A549 (cell line): ENCODE data around the gene MCOLN1. TPM values are rescaled to one million over a fixed set of nuclear protein-coding genes. Genes with fewer than 3 reads are reported as not detected.
A peak's percentile ranks its signal among the peaks of the same experiment; 100 is the strongest.

ENCODE experiments used
- ATAC-seq, 2 experiments: fragments of 200-7000 bp in 1 of 2; fragments of >200 bp in 1 of 2; cut with Nextera tagmentation in 1 of 2; cut with Tn5 transposase in 1 of 2; 3 replicates each; pipeline versions ENCODE4 v1.8.0 to v1.9.1; 2018 to 2020; ENCODE audit warnings: mild to moderate bottlenecking in 1 of 2, moderate library complexity in 1 of 2
- CTCF ChIA-PET: fragments of 300-600 bp; sonication (Branson Sonifier 250); formaldehyde crosslinking; extraction: SDS; loops from one replicate; lab custom pipeline; 2021; ENCODE audit warnings: antibody characterized with exemption, inconsistent platforms; lab: Yijun Ruan, JAX
- POLR2A ChIA-PET: fragments of 350-600 bp; formaldehyde crosslinking; extraction: SDS; loops from one replicate; lab custom pipeline; 2021; ENCODE audit warnings: antibody characterized with exemption, inconsistent platforms; lab: Yijun Ruan, JAX
- DNase-seq, 2 experiments: peaks; one replicate each; pipeline versions ENCODE4 v3.0.0 to v3.0.0-alpha.2; 2011 to 2016; ENCODE audit warnings: low read depth in 1 of 2, low spot score in 1 of 2
- FAIRE-seq: peaks from 2 replicates; lab custom pipeline; 2011; peaks lifted over from hg19 to GRCh38; lab: Jason Lieb, UNC
- H3K27ac ChIP-seq, 2 experiments: fragments of >200 bp; sonication (Bioruptor Twin); formaldehyde crosslinking; 3 replicates each; pipeline ENCODE4 v1.5.1; 2016 to 2017
- H3K4me1 ChIP-seq: fragments of >200 bp; sonication (Bioruptor Twin); formaldehyde crosslinking; 3 replicates; pipeline ENCODE4 v1.6.1; 2016
- H3K4me2 ChIP-seq: fragments of >200 bp; sonication (Bioruptor Twin); formaldehyde crosslinking; 3 replicates; pipeline ENCODE4 v1.6.1; 2016
- H3K4me3 ChIP-seq: fragments of >200 bp; sonication (Bioruptor Twin); formaldehyde crosslinking; 3 replicates; pipeline ENCODE4 v1.5.1; 2016
- H3K9me3 ChIP-seq: fragments of >200 bp; sonication (Bioruptor Twin); formaldehyde crosslinking; 3 replicates; pipeline ENCODE4 v1.6.1; 2016
- BCL3 ChIP-seq: fragments of >200 bp; sonication (Bioruptor Twin); formaldehyde crosslinking; IDR thresholded peaks from 3 replicates; pipeline ENCODE4 v1.6.1; 2016
- BHLHE40 ChIP-seq: IDR thresholded peaks from 2 replicates; pipeline ENCODE4 v1.6.1; 2012; ENCODE audit warnings: low read depth, low read length, inconsistent platforms
- CEBPB ChIP-seq, 2 experiments: fragments of >200 bp in 1 of 2; sonication (Bioruptor Twin) in 1 of 2; formaldehyde crosslinking in 1 of 2; IDR thresholded peaks; 2 replicates each; pipeline ENCODE4 v1.6.1; 2012 to 2016
- CHD4 ChIP-seq: fragments of 200-600 bp; sonication (generic); IDR thresholded peaks from 2 replicates; pipeline ENCODE4 v1.6.1; 2016; ENCODE audit warnings: antibody characterized with exemption, mild to moderate bottlenecking, borderline replicate concordance
- EHMT2 ChIP-seq: fragments of 200-600 bp; sonication (generic); IDR thresholded peaks from 2 replicates; pipeline ENCODE4 v1.6.1; 2016; ENCODE audit warnings: antibody characterized with exemption, low read depth, mild to moderate bottlenecking, moderate library complexity
- EP300 ChIP-seq, 2 experiments: fragments of >200 bp; sonication (Bioruptor Twin); formaldehyde crosslinking; IDR thresholded peaks; 2 replicates in 1 of 2; 3 replicates in 1 of 2; pipeline ENCODE4 v1.6.1; 2016 to 2017
- FOSL2 ChIP-seq, 2 experiments: fragments of 450-650 bp in 1 of 2; fragments of >200 bp in 1 of 2; sonication (Bioruptor Twin) in 1 of 2; formaldehyde crosslinking; IDR thresholded peaks; 2 replicates each; pipeline versions ENCODE4 v1.5.0 to v1.6.1; 2016 to 2020; ENCODE audit warnings: mild to moderate bottlenecking in 1 of 2, moderate library complexity in 1 of 2
- GATA3 ChIP-seq: IDR thresholded peaks from 2 replicates; pipeline ENCODE4 v1.6.1; 2012; ENCODE audit warnings: borderline replicate concordance
- HDAC2 ChIP-seq: fragments of 200-600 bp; sonication (generic); IDR thresholded peaks from 2 replicates; pipeline ENCODE4 v1.6.1; 2016
- HES2 ChIP-seq: fragments of >200 bp; sonication (Bioruptor Twin); formaldehyde crosslinking; IDR thresholded peaks from 2 replicates; pipeline ENCODE4 v1.6.1; 2016
- JUNB ChIP-seq: fragments of >200 bp; sonication (Bioruptor Twin); formaldehyde crosslinking; IDR thresholded peaks from 2 replicates; pipeline ENCODE4 v1.6.1; 2016
- MAX ChIP-seq: IDR thresholded peaks from 2 replicates; pipeline ENCODE4 v1.6.1; 2012
- MYC ChIP-seq: IDR thresholded peaks from 2 replicates; pipeline ENCODE4 v1.6.1; 2012; ENCODE audit warnings: mild to moderate bottlenecking, inconsistent platforms, low read length, improper control_type of control experiment, borderline replicate concordance
- NFE2L2 ChIP-seq: fragments of 150-350 bp; conservative IDR thresholded peaks from 2 replicates; pipeline ENCODE4 v1.6.1; 2014; ENCODE audit warnings: low read length
- NR3C1 ChIP-seq: fragments of >200 bp; sonication (Bioruptor Twin); formaldehyde crosslinking; IDR thresholded peaks from 3 replicates; pipeline ENCODE4 v1.6.1; 2017
- PBX3 ChIP-seq: IDR thresholded peaks from 2 replicates; pipeline ENCODE4 v1.6.1; 2012
- PHF8 ChIP-seq: fragments of 200-600 bp; sonication (generic); IDR thresholded peaks from 2 replicates; pipeline ENCODE4 v1.6.1; 2016; ENCODE audit warnings: low read depth, mild to moderate bottlenecking, antibody characterized with exemption, moderate library complexity, borderline replicate concordance
- POLR2AphosphoS2 ChIP-seq: conservative IDR thresholded peaks from 2 replicates; pipeline ENCODE4 v1.6.1; 2012; ENCODE audit warnings: low read length, improper control_type of control experiment, inconsistent platforms
- RAD21 ChIP-seq, 2 experiments: fragments of >200 bp in 1 of 2; sonication (Bioruptor Twin) in 1 of 2; formaldehyde crosslinking in 1 of 2; IDR thresholded peaks in 1 of 2; conservative IDR thresholded peaks in 1 of 2; 2 replicates in 1 of 2; 3 replicates in 1 of 2; pipeline ENCODE4 v1.6.1; 2012 to 2018; ENCODE audit warnings: inconsistent platforms in 1 of 2
- ZFP36 ChIP-seq: fragments of 450-650 bp; IDR thresholded peaks from 2 replicates; pipeline ENCODE4 v1.6.1; 2014; ENCODE audit warnings: borderline replicate concordance; ENCODE audit not compliant: partially characterized antibody
- WGBS: methylation state at CpG from one replicate; pipeline ENCODE4 v1.1.6; 2017; ENCODE audit errors: missing lambda C conversion rate; 5-methylcytosine and 5-hydroxymethylcytosine counted together
- polyA plus RNA-seq, 4 experiments: library from polyadenylated mRNA; depleted of rRNA in 3 of 4; stranded (reverse); fragments of >200 nt; fragmentation: RNase III in 1 of 4; extraction: RNeasy Plus Mini Kit Qiagen cat#74134 plus additional on column Dnase treatment in 1 of 4; gene quantifications; 2 replicates in 3 of 4; 3 replicates in 1 of 4; pipeline ENCODE4 v1.2.3, GENCODE V29; 2011 to 2017

The MCOLN1 gene
- polyA plus RNA-seq, 2 of the 4 experiments (the other 2 are of a cell fraction) = 13.1 to 13.4 TPM

- no CpG with 5 or more reads among the region's 6 CpGs for WGBS
- POLR2A ChIA-PET = no interaction called here
These were observed 46.8 kb upstream of the MCOLN1 start for GRCh38 chr19:7475665-7476064.

GRCh38 chr19:7476241-7476640 is 46.2 kb upstream of the MCOLN1 start:
- FAIRE-seq (no peak), ATAC-seq (peak in 1 of 2 experiments; percentile 15; a peak in 2 of 6 replicates), DNase-seq (no peak)
- no peaks in the 10 kb centered on the region for H3K9me3 ChIP-seq
- no peaks in the 10 kb centered on the region for H3K4me1 ChIP-seq
- POLR2A ChIA-PET = no interaction called here
- no peak for TF ChIP-seq HES2
- no peak for TF ChIP-seq FOSL2 (IDR thresholded peaks at IDR 0.05)
- no peak for TF ChIP-seq FOSL2 (CRISPR knock-in tag; IDR thresholded peaks at IDR 0.05)
- TF ChIP-seq PBX3 = no peak
- no peak for TF ChIP-seq BCL3
- no peak for TF ChIP-seq BHLHE40
- no peak for TF ChIP-seq CHD4
- no peak for TF ChIP-seq HDAC2
- TF ChIP-seq PHF8 = no peak
- H3K4me3 ChIP-seq = no peak overlapping the region
- WGBS = 85% methylated on average over 2 of the region's 7 CpGs
- no peak overlapping the region for H3K4me2 ChIP-seq
- CTCF ChIA-PET = interaction anchor here (0.9 to 1.3 kb wide), 2 partner anchors 21 to 122 kb away, joined by 3 to 5 read pairs; a partner anchor contains a TSS
- no peak overlapping the region for H3K27ac ChIP-seq

More at GRCh38 chr19:7475665-7476064, 46.8 kb upstream of the MCOLN1 start:
- Histone ChIP-seq H3K4me3 (no peak overlapping the region), H3K4me1 (no peaks in the 10 kb centered on the region), H3K9me3 (no peaks in the 10 kb centered on the region), H3K4me2 (no peak overlapping the region), H3K27ac (no peak overlapping the region)
- no peak for FAIRE-seq
- DNase-seq = no peak
- ATAC-seq = no peak
- CTCF ChIA-PET = interaction anchor here (0.5 to 0.9 kb wide), 2 partner anchors 21 to 26 kb away, joined by 3 to 4 read pairs; a partner anchor contains a TSS
- TF ChIP-seq JUNB (no peak), POLR2AphosphoS2 (no peak), CEBPB (IDR thresholded peaks at IDR 0.05) (no peak), MYC (no peak), RAD21 (conservative IDR thresholded peaks at IDR 0.05 in 1 of 2, IDR thresholded peaks at IDR 0.05 in 1 of 2) (no peak), MAX (no peak), FOSL2 (IDR thresholded peaks at IDR 0.05) (no peak), FOSL2 (CRISPR knock-in tag; IDR thresholded peaks at IDR 0.05) (no peak), PHF8 (no peak), NFE2L2 (no peak), CHD4 (no peak), ZFP36 (no peak), GATA3 (no peak), NR3C1 (no peak), EP300 (IDR thresholded peaks at IDR 0.05) (no peak), EHMT2 (no peak)
